Measurements from ENCODE around the gene EML1. TPM values are rescaled to one million over a fixed set of nuclear protein-coding genes. Genes with fewer than 3 reads are reported as not detected.

Gene EML1
- polyA plus RNA-seq, 3 donors = 5.2 to 19.6 (median 14.1) TPM

DNA sequence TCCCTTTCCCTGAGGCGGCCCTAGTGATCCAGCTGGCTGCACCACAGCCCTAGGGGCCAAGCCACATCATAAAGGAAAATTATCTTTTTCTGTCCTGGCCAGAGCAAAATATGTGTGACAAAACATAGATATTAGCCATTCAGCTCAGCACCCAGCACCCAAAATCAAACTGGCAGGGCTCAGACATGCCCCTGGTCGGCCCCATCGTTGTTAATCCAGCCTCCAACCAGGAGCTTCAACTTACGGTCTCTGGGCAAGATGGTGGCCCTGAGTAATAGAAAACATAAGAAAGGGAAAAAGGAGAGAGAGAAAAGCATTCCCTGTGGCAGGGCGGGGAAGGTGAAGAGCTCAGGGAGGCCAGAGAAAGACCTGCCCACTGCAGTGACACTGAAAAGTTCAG lies 111.9 kb downstream of the EML1 start:
- WGBS, 3 donors = 94 to 97% (median 96%) methylated on average over 5 of the region's 5 CpGs
- no peak overlapping the region for H3K27ac ChIP-seq (ENCODE audit: low read depth, low read length)

DNA sequence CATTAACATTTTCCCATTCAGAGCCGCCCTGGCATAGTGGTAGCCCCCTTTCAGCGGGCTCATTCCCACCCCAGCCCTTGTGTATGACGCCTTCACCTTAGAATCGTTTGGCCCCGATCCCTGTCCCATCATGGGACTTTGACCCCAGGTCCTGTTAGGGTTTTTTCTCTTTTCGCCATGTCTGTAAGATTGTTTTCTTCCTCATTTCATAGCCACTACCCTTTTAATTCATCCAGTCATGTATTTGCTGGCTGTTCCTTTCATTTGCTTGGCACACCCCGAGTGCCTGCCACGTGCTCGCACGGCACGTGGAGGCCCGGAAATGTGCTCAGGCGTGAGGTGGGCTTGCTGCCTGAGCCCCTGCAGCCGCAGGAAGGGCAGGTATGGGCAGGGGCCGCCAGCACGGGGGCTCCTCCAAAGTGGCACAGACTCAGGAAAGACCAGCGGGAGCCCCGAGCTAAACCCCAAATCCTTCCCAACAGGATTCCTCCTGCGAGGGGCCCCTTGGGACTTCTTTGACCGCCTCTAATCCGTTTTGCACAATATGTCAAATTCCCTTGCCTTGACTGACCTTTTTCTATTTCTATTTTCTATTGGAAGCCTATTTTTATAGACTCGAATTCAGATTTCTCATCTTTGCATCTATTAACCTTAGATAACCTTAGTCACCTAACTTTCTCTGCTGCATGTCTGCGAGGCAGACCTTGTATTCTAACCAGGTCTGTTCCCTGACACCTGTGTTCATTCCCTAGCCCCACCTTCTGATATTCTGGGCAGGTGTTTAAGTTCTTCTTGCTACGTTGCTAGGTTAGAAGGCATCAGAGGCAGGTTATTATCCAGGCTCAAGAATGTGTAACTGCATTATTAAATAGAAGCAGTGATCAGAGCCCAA lies 114.8 kb downstream of the EML1 start:
- H3K27ac ChIP-seq (ENCODE audit: low read depth, low read length) = no peak overlapping the region
- 64 to 86% (median 86%) methylated on average over 24 of the region's 24 CpGs for WGBS, 3 donors

DNA sequence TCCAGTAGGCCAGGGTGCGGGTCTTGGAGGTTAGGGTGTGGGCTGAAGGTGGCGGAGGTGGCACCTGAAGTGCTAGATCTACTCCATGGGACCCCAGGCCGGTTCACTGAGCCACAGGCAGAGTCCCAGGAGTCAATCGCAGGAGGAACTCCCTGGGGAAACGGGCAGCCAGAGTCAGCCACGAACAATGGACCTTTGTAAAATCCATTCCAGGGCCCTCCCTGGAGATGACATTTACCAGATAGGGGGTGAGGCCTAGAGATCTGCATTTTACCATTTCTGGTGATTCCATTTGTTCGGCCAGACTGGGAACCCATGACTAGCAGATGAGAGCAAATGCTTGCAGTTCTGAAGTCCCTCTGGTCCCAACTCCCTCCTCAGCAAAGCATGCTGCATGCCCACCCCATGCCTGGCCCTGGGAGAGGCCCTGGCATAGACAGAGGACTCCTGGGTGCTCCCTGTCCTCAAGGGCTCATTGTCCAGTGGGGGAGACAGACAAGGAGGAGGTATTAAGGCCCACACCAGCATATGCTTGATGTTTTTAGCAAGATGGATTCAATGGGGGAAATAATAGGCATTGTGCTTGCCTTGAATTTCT lies 115.5 kb downstream of the EML1 start:
- WGBS, 3 donors = 64 to 87% (median 84%) methylated on average over 7 of the region's 7 CpGs
- H3K27ac ChIP-seq (ENCODE audit: low read depth, low read length) = no peak overlapping the region

DNA sequence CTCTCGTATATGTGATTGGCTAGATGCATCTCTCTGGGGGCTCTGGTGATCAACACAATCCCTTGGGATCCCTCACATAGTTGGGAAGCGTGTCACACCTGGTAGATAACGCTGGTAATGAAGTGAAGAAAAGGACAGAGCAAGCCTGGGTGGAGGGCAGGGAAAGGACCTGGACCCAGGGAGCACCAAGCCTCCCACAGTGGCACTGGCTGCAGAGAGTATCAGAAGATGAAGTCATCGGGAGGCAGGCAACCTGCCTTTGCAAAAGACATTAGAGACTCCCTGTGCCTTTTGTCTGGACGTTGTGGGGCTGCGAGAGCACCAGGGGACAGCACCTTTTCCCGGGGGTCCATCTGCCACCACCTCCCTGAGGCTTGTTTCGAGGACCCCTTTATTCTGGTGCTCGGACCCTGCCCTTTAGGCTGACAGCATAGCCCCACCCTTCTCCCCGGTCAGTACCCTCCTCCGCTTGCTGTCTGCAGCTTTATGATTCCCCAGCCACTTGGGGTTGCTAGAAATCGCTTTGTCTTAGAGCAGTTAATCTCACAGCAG lies 116.4 kb downstream of the EML1 start:
- WGBS, 3 donors = 88 to 93% (median 90%) methylated on average over 12 of the region's 12 CpGs
- no peak overlapping the region for H3K27ac ChIP-seq (ENCODE audit: low read depth, low read length)

DNA sequence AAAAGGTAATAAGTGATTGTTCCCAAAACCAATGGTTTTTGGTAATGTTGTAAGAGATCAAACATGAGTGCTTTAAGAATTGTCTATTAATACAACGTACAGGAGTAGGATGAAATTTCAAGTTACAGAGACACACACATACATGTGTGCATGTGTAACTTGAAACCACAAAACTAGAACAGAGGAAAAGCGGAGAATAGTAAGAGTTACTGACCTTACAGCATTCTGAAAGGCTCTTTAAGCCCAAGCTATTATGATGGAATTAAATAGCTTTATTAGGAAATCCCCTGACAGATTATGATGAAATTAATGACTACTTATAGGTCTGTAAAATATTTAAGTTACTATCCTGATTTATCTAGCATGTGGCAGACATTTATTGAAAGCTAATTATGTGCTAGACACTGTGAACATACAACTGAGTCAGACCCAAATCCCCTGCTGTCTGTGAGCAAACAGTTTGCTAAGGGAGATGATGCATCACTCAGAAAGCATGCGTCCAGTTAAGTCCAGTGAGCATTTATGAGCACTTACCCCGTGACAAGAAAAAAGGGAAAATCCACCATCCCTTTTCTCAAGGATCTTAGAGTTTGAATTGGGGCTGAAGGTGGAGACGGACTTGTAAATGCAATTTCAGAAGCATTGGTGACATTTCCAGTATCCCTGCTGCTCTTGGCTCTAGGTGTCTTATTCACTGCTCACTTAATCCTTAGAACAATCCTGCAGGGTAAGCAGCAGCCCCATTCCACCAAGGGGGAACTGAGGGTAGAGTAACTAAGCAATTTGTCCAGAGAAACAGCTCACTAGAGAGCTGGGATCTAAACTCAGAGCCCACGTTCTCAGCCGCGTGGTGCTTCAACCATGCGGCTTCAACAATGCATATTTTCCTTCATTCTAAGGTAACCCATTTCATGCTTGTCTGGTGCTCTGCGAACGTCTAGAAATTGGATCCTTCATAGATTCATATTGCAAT lies 117.4 kb downstream of the EML1 start:
- 89 to 90% (median 89%) methylated on average over 11 of the region's 11 CpGs for WGBS, 3 donors

DNA sequence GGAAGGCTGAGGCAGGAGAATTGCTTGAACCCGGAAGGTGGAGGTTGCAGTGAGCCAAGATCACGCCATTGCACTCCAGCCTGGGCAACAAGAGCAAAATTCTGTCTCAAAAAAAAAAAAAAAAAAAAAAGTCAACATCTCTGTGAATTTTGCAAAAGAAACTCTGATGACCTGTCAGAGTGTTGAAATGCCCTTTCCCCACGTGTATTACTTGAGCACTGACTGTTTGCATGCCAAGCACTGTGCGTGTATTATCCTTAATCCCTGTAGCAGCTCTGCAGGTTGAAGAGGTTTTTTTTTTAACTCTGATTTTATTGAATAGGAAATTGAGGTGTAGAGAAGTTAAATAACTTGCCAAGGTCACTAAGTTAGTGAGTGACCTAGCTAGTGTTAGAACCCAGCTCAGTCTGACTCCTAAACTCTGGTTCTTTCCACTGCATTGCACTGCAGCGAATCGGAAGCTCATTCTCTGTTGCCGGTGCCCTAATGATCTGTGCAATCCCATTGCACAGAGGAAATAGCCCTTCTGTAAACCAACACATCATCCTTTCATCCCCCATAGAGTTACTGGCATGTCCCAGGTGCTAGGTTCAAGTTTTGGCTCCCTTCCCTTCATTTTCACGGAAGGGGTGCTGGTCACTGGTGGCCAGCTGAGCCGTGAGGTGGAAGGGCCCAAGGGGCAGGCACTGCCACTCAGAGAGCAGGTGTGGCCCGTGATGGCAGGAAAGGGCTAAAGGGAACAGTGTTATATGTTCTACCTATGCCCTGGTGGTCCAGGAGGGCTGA lies 122.3 kb downstream of the EML1 start:
- H3K27ac ChIP-seq (ENCODE audit: low read depth, low read length) = no peak overlapping the region
- WGBS, 3 donors = 80 to 92% (median 89%) methylated on average over 10 of the region's 10 CpGs

More for the DNA sequence above, 117.4 kb downstream of the EML1 start:
- H3K27ac ChIP-seq (ENCODE audit: low read depth, low read length) = no peak overlapping the region

DNA sequence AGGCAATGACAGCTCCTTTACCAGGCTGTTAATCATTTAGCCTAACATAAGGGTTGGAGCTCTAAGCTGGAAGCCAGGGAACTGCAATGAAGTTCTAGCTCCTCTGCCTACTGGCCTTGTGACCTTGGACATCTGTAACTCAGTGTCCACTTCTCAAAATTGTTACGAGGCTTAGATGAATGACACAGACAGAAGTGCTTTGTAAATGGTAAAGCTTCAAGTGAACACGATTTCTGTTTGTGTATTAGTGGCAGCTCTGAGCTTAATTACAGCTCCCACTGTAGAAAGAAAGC lies 122.8 kb downstream of the EML1 start:
- no peak overlapping the region for H3K27ac ChIP-seq (ENCODE audit: low read depth, low read length)
- 68 to 86% (median 83%) methylated on average over 2 of the region's 2 CpGs for WGBS, 3 donors

DNA sequence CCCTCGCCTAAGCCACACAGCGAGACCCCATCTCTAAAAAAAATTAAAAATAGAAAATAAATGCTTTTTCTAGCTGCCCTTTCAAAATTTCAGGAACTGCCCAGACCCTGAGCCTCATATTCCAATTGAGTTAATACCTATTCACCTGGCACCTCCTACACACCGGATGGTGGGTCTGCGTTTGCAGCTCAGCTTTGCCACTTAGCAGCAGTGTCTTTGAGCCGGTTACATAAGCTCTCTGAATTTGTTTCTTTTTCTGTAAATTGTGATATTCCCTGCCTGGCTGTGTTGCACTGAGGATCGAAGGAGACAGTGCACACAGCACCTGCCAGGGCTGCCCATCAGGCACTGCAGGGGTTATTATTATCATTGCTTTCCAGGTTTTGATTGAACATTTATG lies 125.6 kb downstream of the EML1 start:
- no peak overlapping the region for H3K27ac ChIP-seq (ENCODE audit: low read depth, low read length)
- 79 to 99% (median 87%) methylated on average over 6 of the region's 6 CpGs for WGBS, 3 donors

DNA sequence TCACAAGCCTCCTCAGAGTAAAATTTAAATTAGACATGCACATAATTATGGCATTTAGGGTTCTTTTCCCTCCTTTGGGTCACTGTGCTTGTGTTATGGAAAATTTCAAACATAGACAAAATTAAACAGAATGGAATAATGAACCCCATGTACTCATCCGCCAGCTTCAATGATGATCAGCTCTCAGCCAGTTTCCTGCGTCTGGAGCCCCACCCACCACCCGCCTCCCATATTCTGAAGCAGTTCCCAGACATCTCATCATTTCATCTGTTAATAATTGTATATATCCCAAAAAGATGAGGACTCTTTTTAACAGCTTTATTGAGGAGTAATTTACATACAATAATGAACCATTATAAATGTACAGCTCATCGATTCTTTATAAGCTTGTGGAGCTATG lies 128.2 kb downstream of the EML1 start:
- no peak overlapping the region for H3K27ac ChIP-seq (ENCODE audit: low read depth, low read length)
- WGBS, 3 donors = 89 to 99% (median 92%) methylated on average over 4 of the region's 4 CpGs

DNA sequence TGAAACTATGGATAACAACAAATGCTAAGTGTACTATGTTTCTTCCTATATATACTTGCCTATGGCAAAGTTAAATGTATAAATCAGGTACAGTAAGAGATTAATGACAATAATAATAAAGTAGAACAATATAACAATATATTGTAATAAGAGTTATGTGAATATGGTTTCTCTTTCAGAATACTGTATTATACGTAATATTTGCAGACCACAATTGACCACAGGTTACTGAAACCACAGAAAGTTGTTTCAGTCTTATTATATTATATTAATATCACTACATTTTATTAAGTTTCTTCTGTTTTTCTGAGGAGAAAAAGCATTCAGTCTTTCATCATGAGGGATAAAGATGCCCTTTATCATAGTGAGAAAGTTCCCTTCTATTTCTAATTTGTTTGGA lies 131.2 kb downstream of the EML1 start:
- H3K27ac ChIP-seq (ENCODE audit: low read depth, low read length) = no peak overlapping the region
- 70 to 94% (median 77%) methylated on average over 1 of the region's 1 CpG for WGBS, 3 donors

DNA sequence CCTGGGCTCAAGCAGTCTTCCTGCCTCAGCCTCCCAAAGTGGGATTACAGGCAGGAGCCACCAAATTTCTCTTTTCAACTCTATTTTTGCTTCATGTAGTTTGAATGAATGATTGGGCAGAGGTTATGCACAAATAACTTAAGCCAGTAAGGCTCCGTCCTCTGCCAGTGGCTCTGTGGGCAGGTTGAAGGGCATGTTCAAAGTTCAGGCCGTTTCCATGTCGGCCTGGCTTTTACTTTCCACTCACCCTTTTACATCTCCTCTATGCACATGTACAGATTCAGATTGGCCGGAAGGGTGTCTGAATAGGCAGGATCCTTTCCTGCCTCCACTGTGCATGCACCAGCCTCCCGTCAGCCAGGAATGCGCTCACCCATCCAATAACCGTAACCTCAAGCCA lies 132.3 kb downstream of the EML1 start:
- WGBS, 3 donors = 97 to 98% (median 97%) methylated on average over 7 of the region's 7 CpGs
- H3K27ac ChIP-seq (ENCODE audit: low read depth, low read length) = no peak overlapping the region

DNA sequence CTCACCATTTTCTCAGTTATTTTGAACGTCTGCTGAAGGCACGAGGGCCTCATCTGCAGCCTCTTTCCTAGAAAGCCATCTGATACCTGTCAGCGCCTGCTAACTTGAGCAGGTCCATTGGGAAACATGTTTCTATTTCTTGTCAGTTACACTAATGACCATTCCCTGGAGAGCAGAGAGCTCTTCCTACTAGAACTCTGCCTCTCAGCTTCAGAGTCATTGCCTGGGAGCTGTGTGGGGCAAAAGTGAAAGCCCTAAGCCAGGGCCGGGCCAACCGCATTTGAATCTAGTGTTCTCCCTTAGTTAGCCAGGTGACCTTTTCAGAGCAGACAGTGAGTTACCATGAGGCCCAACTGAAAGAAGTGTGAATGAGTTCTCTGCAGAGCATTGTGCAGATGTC lies 135.8 kb downstream of the EML1 start:
- no peak overlapping the region for H3K27ac ChIP-seq (ENCODE audit: low read depth, low read length)
- WGBS, 3 donors = 75 to 88% (median 79%) methylated on average over 5 of the region's 5 CpGs

DNA sequence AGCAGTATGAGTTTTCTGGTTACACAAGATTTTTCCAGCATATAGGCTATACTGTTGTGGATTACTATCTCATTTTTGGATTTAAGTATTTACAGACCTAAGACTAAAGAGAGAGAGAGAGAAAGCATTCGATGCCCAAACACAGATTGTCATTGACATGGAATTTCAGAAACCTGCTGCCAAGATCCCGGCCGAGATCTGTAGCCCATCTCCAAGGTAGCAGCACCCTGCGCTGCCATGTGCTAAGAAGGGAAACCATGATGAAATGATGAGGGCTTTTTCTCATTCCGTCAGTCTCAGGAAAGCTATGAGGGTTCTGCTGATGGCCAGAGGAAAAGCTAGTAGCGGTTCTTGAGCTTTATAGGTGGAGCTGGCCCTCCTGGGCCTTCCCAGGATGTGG lies 136.4 kb downstream of the EML1 start:
- 93 to 94% (median 93%) methylated on average over 6 of the region's 6 CpGs for WGBS, 3 donors
- no peak overlapping the region for H3K27ac ChIP-seq (ENCODE audit: low read depth, low read length)

DNA sequence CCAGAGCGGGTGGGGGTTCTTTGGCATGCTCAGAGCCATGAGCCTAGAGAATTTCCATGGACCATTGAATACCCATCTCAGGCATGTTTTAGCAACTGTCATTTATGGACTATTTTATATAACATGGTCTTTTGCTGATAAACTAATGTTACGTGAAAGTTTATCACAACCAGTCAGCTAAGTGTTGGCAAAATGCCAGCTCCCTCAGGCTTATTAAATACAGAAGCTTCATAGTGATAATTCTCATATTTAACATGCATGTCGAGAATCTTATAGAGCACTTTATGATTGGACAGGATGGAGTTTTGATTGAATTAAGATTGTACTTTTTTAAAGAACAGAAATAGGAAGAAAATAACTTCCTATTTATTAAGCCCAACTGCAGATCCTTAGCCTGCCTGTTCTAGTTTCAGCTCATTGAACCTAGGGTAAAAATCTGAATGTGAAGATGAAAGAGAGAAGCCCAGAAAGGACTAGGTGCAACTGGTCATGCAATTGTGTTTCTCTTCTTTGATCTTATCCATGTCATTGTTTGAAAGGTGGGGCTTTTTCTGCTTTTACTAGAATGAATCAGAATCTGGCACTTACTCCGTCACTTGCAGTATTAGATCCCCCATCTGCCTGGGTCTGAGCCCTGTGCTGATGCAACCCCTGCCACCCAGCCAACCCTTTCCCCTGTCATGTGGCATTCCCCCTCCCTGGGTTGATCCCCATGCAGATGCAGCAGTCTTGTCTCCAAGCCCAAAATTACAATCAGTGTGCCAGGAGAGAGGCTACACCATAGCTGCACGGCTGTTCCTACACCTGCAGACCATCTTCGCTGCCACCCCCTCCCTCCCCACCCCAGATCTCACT lies 137.4 kb downstream of the EML1 start:
- 73 to 75% (median 75%) methylated on average over 6 of the region's 6 CpGs for WGBS, 3 donors
- H3K27ac ChIP-seq (ENCODE audit: low read depth, low read length) = no peak overlapping the region

DNA sequence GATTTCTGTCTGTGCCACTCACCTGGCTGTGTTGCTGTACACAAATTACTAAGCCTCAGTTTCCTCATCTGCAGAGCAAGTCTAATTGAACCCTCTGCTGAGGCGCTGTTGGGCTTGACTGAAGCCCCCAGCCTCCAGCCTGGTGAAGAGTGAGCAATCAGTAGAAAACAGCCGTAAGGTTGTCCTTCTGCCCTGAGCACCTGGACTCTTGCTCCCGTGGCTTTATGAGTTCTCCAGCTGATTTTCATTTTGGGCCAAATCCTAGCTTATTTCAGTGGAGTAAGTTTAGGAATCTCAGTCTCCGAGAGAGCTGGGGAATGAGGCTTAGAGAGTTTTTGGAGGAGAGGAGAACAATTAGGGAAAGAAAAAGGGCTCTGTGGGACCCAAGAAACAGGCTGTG lies 138.1 kb downstream of the EML1 start:
- no peak overlapping the region for H3K27ac ChIP-seq (ENCODE audit: low read depth, low read length)
- 91 to 93% (median 91%) methylated on average over 4 of the region's 4 CpGs for WGBS, 3 donors

DNA sequence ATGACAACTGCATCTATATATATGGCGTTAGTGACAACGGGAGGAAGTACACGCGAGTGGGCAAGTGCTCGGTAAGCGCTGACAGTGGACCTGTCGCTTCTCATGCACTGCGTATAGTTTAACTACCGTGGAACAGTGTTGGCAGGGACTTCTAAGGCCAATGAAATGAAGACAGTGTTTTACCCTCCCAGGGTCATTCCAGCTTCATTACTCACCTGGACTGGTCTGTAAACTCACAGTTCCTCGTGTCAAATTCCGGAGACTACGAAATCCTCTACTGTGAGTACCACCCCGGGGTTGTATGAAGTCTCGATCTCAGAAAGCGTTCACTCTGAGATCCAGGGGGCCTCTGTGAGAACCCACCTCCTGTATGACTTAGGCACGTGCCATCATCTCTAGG lies 142.8 kb downstream of the EML1 start:
- 94 to 96% (median 95%) methylated on average over 16 of the region's 16 CpGs for WGBS, 3 donors
- no peak overlapping the region for H3K27ac ChIP-seq (ENCODE audit: low read depth, low read length)

DNA sequence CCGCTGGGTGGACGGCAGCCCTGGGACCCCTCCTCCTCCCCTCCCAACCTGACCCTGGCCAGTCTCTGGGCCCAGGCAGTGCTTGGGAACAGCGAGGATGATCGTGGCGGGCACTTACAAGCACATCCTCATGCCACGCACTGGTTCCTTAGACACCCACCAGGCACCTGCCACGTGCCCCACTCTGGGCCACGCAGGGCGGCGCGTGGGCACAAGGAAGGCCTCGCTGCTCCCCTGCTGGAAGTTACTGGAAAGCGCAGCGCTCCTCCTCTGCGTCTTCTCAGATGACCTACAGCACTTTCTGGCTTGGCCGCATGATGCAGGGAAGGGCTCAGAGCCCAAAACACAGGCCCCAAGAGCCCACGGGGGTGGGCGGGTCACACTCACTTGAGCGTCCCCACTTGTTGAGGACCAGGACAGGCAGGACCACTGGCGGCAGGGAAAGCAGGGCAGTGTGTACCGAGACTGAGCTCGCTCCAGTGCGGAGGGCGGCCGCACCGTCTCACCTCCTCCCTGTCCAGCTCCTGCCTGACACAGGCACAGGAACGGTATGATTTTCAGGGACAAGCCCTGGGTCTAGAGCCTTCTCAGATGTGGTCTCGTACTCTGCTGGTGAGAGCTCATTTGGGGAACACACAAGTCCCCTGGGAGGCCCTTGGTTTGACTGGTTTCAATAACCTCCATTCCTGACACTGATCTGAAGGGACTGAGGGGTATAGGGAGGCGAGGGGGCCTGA lies 143.7 kb downstream of the EML1 start:
- WGBS, 3 donors = 89 to 92% (median 90%) methylated on average over 27 to 29 of the region's 29 CpGs
- no peak overlapping the region for H3K27ac ChIP-seq (ENCODE audit: low read depth, low read length)

Measured in adipose tissue (tissue), 3 donors.